IPS-18c (cell line): ENCODE measurements around the gene SLC51B.

ENCODE experiments used
- H3K4me3 ChIP-seq: 2 replicates; pipeline ENCODE4 v1.7.0; 2013; ENCODE audit warnings: low read depth, mild to moderate bottlenecking, low read length, moderate library complexity; ENCODE audit not compliant: insufficient read depth
- H3K9me3 ChIP-seq: one replicate; pipeline ENCODE4 v1.6.1; 2013; ENCODE audit warnings: mild to moderate bottlenecking, low read length, moderate library complexity; ENCODE audit not compliant: control insufficient read depth, insufficient read depth

SLC51B gene

GRCh38 chr15:65101891-65102708, 56.9 kb downstream of the SLC51B start:
- H3K4me3 ChIP-seq: peak overlapping the region; percentile 16

GRCh38 chr15:65102912-65103311, 57.7 kb downstream of the SLC51B start:
- Histone ChIP-seq H3K9me3 (no peaks in the 10 kb centered on the region), H3K4me3 (no peak overlapping the region; the same call in 1 of the 2 replicates)

More at GRCh38 chr15:65101891-65102708, 56.9 kb downstream of the SLC51B start:
- no peaks in the 10 kb centered on the region for H3K9me3 ChIP-seq
